HL-60 (cell line): ENCODE data around the gene ERBB4.

ENCODE experiments used
- DNase-seq, 2 experiments: peaks; one replicate each; pipeline ENCODE4 v3.0.0-alpha.2; 2010 to 2020; ENCODE audit warnings: low read depth in 1 of 2, low spot score in 1 of 2
- H3K27ac ChIP-seq: fragments of 250-450 bp; sonication (Bioruptor Pico); replicated peaks from 2 replicates; pipeline ENCODE4 v1.5.1; 2020; ENCODE audit warnings: mild to moderate bottlenecking, moderate library complexity
- H3K27me3 ChIP-seq: fragments of 250-450 bp; sonication (Bioruptor Pico); 2 replicates; pipeline ENCODE4 v1.5.1; 2021; ENCODE audit warnings: mild to moderate bottlenecking, moderate library complexity; ENCODE audit not compliant: insufficient read depth, poor library complexity, severe bottlenecking
- H3K4me3 ChIP-seq: replicated peaks from 2 replicates; pipeline ENCODE4 v1.5.1; 2011; ENCODE audit warnings: mild to moderate bottlenecking, control low read depth, low read length; ENCODE audit not compliant: insufficient read depth
- CTCF ChIP-seq: IDR thresholded peaks from one replicate; pipeline ENCODE4 v1.5.1; 2011; ENCODE audit warnings: low read length, control low read depth, inconsistent platforms; ENCODE audit not compliant: insufficient read depth
- GABPA ChIP-seq: IDR thresholded peaks from 2 replicates; pipeline ENCODE4 v1.6.1; 2012; ENCODE audit warnings: low read depth
- POLR2AphosphoS5 ChIP-seq: IDR thresholded peaks from 2 replicates; pipeline ENCODE4 v1.6.1; 2012; ENCODE audit warnings: low read depth
- REST ChIP-seq: IDR thresholded peaks from 2 replicates; pipeline ENCODE4 v1.6.1; 2012; ENCODE audit warnings: low read depth; ENCODE audit not compliant: insufficient replicate concordance
- SPI1 ChIP-seq: IDR thresholded peaks from 2 replicates; pipeline ENCODE4 v1.6.1; 2012; ENCODE audit warnings: low read depth, mild to moderate bottlenecking, borderline replicate concordance

The ERBB4 gene

GRCh38 chr2:212050871-212051270, 487.7 kb downstream of the ERBB4 start:
- Histone ChIP-seq H3K27me3 (no peaks in the 10 kb centered on the region), H3K4me3 (no peak overlapping the region), H3K27ac (no peak overlapping the region)
- no peak for DNase-seq
- TF ChIP-seq CTCF (no peak), POLR2AphosphoS5 (no peak), REST (no peak), SPI1 (no peak), GABPA (no peak)

- no peak overlapping the region for H3K27ac ChIP-seq
- H3K27me3 ChIP-seq = no peaks in the 10 kb centered on the region
- no peak for DNase-seq
- H3K4me3 ChIP-seq = no peak overlapping the region
- TF ChIP-seq POLR2AphosphoS5 = no peak
- TF ChIP-seq SPI1 = no peak
- no peak for TF ChIP-seq GABPA
- no peak for TF ChIP-seq REST
Measured at GRCh38 chr2:212042562-212042961, 496.0 kb downstream of the ERBB4 start.

- H3K27ac ChIP-seq = no peak overlapping the region
- H3K27me3 ChIP-seq = no peaks in the 10 kb centered on the region
- DNase-seq = no peak
- TF ChIP-seq SPI1 (no peak), GABPA (no peak), POLR2AphosphoS5 (no peak), CTCF (no peak), REST (no peak)
- no peak overlapping the region for H3K4me3 ChIP-seq
Measured at GRCh38 chr2:212037062-212037461, 501.5 kb downstream of the ERBB4 start.
